Glutamatergic neuron (in vitro differentiated cells): ENCODE results near the gene SHROOM3. TPM values are rescaled to one million over a fixed set of nuclear protein-coding genes. Genes with fewer than 3 reads are reported as not detected.

ENCODE experiments used
- DNase-seq: peaks from one replicate; pipeline ENCODE4 v3.0.0; 2022
- H3K27ac Mint-ChIP-seq: one replicate; pipeline ENCODE4 v1.8.0; 2020; ENCODE audit warnings: mild to moderate bottlenecking, mixed read lengths, inconsistent platforms; ENCODE audit not compliant: unreplicated experiment
- H3K27me3 Mint-ChIP-seq: one replicate; pipeline ENCODE4 v1.8.0; 2020; ENCODE audit warnings: mild to moderate bottlenecking, moderate library complexity, mixed read lengths, inconsistent platforms; ENCODE audit not compliant: unreplicated experiment
- H3K36me3 Mint-ChIP-seq: one replicate; pipeline ENCODE4 v1.8.0; 2020; ENCODE audit warnings: mild to moderate bottlenecking, mixed read lengths, inconsistent platforms; ENCODE audit not compliant: unreplicated experiment
- H3K4me1 Mint-ChIP-seq: one replicate; pipeline ENCODE4 v1.8.0; 2020; ENCODE audit warnings: mild to moderate bottlenecking, low read depth, mixed read lengths, inconsistent platforms; ENCODE audit not compliant: unreplicated experiment
- H3K4me3 Mint-ChIP-seq: one replicate; pipeline ENCODE4 v1.8.0; 2020; ENCODE audit warnings: mild to moderate bottlenecking, mixed read lengths, inconsistent platforms; ENCODE audit not compliant: unreplicated experiment
- H3K9me3 Mint-ChIP-seq: one replicate; pipeline ENCODE4 v1.8.0; 2020; ENCODE audit warnings: mild to moderate bottlenecking, moderate library complexity, mixed read lengths, inconsistent platforms; ENCODE audit not compliant: unreplicated experiment
- total RNA-seq: library from RNA; stranded (reverse); fragmentation: NEBNext Ultra II Directional; extraction: Animal tissue kit (Norgen Biotek cat#: 25700); gene quantifications from one replicate; pipeline ENCODE4 v1.2.1, GENCODE V29; 2021; ENCODE audit not compliant: unreplicated experiment
- TF ChIP-seq, protein P1 (sequence below): fragments of 200-600 bp; sonication (generic); IDR thresholded peaks from one replicate; pipeline ENCODE4 v1.5.0; 2021; ENCODE audit not compliant: partially characterized antibody, unreplicated experiment

The SHROOM3 gene
- total RNA-seq, 1 donor from 2014 or later: 1.9 TPM

DNA sequence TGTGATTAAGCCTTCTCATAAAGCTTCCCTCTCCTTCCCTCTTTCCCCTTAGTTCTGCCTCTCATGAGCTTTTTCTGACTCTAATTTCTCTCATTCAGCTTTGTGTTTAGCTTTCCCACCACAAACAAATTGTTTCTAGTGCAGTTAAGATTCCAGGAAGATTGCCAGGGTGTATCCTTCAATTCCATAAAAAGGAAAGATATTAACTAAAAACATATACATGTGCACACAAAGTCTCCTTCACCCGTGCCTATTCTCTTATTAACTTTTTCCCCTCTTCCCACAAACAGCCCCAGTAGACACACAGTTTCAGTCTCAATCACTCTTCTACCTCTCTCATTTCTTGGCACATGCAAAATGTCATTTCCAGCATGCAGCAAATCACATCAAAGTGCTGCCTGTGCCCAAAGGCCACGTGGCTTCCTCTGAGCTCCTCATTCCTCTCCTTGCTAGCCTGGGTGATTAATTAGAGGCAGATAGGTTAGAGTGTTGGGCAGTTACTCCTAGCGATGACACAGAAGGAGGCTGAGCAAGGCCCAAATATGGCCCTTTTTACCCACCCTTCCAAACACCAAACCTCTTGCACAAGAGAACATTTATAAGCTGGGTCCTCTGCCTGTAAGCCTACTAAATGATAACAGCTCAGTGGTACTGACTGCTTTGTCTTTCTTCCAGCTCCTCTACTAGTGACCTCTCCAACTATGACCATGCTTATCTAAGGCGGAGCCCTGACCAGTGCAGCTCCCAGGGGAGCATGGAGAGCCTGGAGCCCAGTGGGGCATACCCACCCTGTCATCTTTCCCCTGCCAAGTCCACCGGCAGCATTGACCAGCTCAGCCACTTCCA, 303.3 kb downstream of the SHROOM3 start:
- peaks cover 5% of the 10 kb centered on the region for H3K4me1 Mint-ChIP-seq
- DNase-seq: no peak
- H3K27me3 Mint-ChIP-seq: no peaks in the 10 kb centered on the region
- TF ChIP-seq, protein P1, sequence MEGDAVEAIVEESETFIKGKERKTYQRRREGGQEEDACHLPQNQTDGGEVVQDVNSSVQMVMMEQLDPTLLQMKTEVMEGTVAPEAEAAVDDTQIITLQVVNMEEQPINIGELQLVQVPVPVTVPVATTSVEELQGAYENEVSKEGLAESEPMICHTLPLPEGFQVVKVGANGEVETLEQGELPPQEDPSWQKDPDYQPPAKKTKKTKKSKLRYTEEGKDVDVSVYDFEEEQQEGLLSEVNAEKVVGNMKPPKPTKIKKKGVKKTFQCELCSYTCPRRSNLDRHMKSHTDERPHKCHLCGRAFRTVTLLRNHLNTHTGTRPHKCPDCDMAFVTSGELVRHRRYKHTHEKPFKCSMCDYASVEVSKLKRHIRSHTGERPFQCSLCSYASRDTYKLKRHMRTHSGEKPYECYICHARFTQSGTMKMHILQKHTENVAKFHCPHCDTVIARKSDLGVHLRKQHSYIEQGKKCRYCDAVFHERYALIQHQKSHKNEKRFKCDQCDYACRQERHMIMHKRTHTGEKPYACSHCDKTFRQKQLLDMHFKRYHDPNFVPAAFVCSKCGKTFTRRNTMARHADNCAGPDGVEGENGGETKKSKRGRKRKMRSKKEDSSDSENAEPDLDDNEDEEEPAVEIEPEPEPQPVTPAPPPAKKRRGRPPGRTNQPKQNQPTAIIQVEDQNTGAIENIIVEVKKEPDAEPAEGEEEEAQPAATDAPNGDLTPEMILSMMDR: no peak
- H3K36me3 Mint-ChIP-seq: peaks cover 4% of the 10 kb centered on the region
- no peak overlapping the region for H3K4me3 Mint-ChIP-seq
- H3K9me3 Mint-ChIP-seq: peaks cover 2% of the 10 kb centered on the region
- no peak overlapping the region for H3K27ac Mint-ChIP-seq

DNA sequence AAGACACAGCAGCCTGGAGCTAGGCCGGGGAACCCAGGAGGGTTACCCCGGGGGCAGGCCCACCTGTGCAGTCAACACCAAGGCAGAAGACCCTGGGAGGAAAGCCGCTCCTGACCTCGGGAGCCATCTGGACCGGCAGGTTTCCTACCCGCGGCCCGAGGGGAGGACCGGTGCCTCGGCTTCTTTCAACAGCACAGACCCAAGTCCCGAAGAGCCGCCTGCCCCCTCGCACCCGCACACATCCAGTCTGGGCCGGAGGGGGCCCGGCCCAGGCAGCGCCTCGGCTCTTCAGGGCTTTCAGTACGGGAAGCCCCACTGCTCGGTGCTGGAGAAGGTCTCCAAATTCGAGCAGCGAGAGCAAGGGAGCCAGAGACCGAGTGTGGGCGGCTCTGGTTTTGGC, 305.2 kb downstream of the SHROOM3 start:
- Mint-ChIP-seq H3K4me3 (no peak overlapping the region), H3K9me3 (peaks cover 2% of the 10 kb centered on the region), H3K4me1 (peaks cover 5% of the 10 kb centered on the region), H3K27ac (no peak overlapping the region), H3K27me3 (no peaks in the 10 kb centered on the region), H3K36me3 (peaks cover 4% of the 10 kb centered on the region)
- DNase-seq: no peak
- TF ChIP-seq, protein P1: no peak

DNA sequence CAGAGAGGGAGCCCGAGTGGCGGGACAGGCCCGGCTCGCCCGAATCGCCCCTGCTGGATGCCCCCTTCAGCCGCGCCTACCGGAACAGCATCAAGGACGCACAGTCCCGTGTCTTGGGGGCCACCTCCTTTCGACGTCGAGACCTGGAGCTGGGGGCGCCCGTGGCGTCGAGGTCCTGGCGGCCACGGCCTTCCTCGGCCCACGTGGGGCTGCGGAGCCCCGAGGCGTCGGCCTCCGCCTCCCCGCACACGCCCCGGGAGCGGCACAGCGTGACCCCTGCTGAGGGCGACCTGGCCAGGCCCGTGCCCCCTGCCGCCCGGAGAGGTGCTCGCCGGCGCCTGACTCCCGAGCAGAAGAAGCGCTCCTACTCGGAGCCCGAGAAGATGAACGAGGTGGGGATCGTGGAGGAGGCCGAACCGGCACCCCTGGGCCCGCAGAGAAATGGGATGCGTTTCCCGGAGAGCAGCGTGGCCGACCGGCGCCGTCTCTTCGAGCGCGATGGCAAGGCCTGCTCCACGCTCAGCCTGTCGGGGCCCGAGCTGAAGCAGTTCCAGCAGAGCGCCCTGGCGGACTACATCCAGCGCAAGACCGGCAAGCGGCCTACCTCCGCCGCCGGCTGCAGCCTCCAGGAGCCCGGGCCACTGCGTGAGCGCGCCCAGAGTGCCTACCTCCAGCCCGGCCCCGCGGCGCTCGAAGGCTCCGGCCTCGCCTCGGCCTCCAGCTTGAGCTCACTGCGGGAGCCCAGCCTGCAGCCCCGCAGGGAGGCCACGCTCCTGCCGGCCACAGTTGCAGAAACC, 306.0 kb downstream of the SHROOM3 start:
- Mint-ChIP-seq H3K9me3 (peaks cover 2% of the 10 kb centered on the region), H3K4me1 (peaks cover 5% of the 10 kb centered on the region), H3K27ac (no peak overlapping the region), H3K36me3 (peaks cover 4% of the 10 kb centered on the region), H3K4me3 (no peak overlapping the region), H3K27me3 (no peaks in the 10 kb centered on the region)
- TF ChIP-seq, protein P1: no peak
- DNase-seq: no peak

DNA sequence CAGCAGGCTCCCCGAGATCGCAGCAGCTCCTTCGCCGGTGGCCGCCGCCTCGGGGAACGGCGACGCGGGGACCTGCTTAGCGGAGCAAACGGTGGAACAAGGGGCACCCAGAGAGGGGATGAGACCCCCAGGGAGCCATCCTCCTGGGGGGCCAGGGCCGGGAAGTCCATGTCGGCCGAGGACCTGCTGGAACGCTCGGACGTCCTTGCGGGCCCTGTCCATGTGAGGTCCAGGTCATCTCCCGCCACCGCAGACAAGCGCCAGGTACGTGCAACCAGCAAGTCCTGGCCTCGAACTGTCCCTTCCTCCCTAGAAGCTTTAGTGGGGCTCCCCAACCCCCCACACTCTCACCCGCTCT, 306.6 kb downstream of the SHROOM3 start:
- H3K4me3 Mint-ChIP-seq: no peak overlapping the region
- H3K27me3 Mint-ChIP-seq: no peaks in the 10 kb centered on the region
- DNase-seq: no peak
- TF ChIP-seq, protein P1: no peak
- no peak overlapping the region for H3K27ac Mint-ChIP-seq
- peaks cover 4% of the 10 kb centered on the region for H3K36me3 Mint-ChIP-seq
- peaks cover 2% of the 10 kb centered on the region for H3K9me3 Mint-ChIP-seq
- peaks cover 5% of the 10 kb centered on the region for H3K4me1 Mint-ChIP-seq
